ENCODE data around the gene RFC1. TPM values are rescaled to one million over a fixed set of nuclear protein-coding genes. Genes with fewer than 3 reads are reported as not detected.

Gene RFC1
- polyA plus RNA-seq, 1 donor from 2014 or later, result 20.7 TPM

DNA sequence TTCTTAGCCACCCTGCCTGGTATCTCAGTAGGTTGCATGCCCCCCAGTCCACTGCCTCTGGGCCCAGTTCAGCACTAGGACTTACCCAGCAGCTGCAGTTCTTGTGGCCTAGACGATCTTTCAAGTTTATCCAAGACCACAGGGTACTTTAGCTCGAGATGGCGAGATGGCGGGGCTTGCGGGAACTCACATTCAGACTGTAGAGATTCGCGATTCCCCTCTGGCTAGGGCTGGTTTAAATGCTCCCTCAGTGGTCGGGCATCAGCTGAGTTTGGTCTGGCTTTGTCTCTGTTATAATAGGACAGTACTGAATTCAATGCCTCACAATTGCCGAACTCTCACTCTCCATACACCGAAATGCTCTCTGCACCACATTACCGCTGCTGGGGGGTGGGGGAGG lies 18.4 kb upstream of the RFC1 start:
- TF ChIP-seq RAD21 (conservative IDR thresholded peaks at IDR 0.05) (no peak), TAF1 (IDR thresholded peaks at IDR 0.05; ENCODE audit: low read depth) (no peak), MXI1 (conservative IDR thresholded peaks at IDR 0.05; ENCODE audit: poor library complexity, severe bottlenecking) (no peak), EZH2 (IDR thresholded peaks at IDR 0.05; ENCODE audit: borderline replicate concordance, insufficient read depth, low read length, poor library complexity, severe bottlenecking) (no peak), POLR2AphosphoS5 (IDR thresholded peaks at IDR 0.05) (no peak), EP300 (conservative IDR thresholded peaks at IDR 0.05; ENCODE audit: poor library complexity, severe bottlenecking) (no peak), SMC3 (conservative IDR thresholded peaks at IDR 0.05; ENCODE audit: poor library complexity) (no peak)
- TF ChIP-seq, protein P1, sequence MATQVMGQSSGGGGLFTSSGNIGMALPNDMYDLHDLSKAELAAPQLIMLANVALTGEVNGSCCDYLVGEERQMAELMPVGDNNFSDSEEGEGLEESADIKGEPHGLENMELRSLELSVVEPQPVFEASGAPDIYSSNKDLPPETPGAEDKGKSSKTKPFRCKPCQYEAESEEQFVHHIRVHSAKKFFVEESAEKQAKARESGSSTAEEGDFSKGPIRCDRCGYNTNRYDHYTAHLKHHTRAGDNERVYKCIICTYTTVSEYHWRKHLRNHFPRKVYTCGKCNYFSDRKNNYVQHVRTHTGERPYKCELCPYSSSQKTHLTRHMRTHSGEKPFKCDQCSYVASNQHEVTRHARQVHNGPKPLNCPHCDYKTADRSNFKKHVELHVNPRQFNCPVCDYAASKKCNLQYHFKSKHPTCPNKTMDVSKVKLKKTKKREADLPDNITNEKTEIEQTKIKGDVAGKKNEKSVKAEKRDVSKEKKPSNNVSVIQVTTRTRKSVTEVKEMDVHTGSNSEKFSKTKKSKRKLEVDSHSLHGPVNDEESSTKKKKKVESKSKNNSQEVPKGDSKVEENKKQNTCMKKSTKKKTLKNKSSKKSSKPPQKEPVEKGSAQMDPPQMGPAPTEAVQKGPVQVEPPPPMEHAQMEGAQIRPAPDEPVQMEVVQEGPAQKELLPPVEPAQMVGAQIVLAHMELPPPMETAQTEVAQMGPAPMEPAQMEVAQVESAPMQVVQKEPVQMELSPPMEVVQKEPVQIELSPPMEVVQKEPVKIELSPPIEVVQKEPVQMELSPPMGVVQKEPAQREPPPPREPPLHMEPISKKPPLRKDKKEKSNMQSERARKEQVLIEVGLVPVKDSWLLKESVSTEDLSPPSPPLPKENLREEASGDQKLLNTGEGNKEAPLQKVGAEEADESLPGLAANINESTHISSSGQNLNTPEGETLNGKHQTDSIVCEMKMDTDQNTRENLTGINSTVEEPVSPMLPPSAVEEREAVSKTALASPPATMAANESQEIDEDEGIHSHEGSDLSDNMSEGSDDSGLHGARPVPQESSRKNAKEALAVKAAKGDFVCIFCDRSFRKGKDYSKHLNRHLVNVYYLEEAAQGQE (IDR thresholded peaks at IDR 0.05; ENCODE audit: borderline replicate concordance), result no peak
- TF ChIP-seq, protein P2, sequence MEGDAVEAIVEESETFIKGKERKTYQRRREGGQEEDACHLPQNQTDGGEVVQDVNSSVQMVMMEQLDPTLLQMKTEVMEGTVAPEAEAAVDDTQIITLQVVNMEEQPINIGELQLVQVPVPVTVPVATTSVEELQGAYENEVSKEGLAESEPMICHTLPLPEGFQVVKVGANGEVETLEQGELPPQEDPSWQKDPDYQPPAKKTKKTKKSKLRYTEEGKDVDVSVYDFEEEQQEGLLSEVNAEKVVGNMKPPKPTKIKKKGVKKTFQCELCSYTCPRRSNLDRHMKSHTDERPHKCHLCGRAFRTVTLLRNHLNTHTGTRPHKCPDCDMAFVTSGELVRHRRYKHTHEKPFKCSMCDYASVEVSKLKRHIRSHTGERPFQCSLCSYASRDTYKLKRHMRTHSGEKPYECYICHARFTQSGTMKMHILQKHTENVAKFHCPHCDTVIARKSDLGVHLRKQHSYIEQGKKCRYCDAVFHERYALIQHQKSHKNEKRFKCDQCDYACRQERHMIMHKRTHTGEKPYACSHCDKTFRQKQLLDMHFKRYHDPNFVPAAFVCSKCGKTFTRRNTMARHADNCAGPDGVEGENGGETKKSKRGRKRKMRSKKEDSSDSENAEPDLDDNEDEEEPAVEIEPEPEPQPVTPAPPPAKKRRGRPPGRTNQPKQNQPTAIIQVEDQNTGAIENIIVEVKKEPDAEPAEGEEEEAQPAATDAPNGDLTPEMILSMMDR (IDR thresholded peaks at IDR 0.05; ENCODE audit: poor library complexity, severe bottlenecking), result no peak
- no peak overlapping the region for H2AFZ ChIP-seq (ENCODE audit: low read depth, low read length)
- H3K9ac ChIP-seq (ENCODE audit: low read length), result no peak overlapping the region
- H4K20me1 ChIP-seq (ENCODE audit: insufficient read depth), result no peaks in the 10 kb centered on the region
- no peaks in the 10 kb centered on the region for H3K9me2 ChIP-seq (ENCODE audit: insufficient read depth, low read length)
- H3K36me3 ChIP-seq (ENCODE audit: insufficient read depth, low read length), result no peaks in the 10 kb centered on the region
- H3K79me2 ChIP-seq (replicated peaks; ENCODE audit: insufficient read depth, low read length), result no peaks in the 10 kb centered on the region
- no peak overlapping the region for H3K4me2 ChIP-seq (ENCODE audit: low read length)
- no peaks in the 10 kb centered on the region for H3K27me3 ChIP-seq (ENCODE audit: insufficient read depth, low read depth, low read length)
- no peak overlapping the region for H3K4me3 ChIP-seq (ENCODE audit: low read length)
- no peak overlapping the region for H3K27ac ChIP-seq (ENCODE audit: low read length)
- H3F3A ChIP-seq (ENCODE audit: insufficient read depth, low read length, poor library complexity, severe bottlenecking), result no peaks in the 10 kb centered on the region
- no peaks in the 10 kb centered on the region for H3K9me3 ChIP-seq (ENCODE audit: low read length)

DNA sequence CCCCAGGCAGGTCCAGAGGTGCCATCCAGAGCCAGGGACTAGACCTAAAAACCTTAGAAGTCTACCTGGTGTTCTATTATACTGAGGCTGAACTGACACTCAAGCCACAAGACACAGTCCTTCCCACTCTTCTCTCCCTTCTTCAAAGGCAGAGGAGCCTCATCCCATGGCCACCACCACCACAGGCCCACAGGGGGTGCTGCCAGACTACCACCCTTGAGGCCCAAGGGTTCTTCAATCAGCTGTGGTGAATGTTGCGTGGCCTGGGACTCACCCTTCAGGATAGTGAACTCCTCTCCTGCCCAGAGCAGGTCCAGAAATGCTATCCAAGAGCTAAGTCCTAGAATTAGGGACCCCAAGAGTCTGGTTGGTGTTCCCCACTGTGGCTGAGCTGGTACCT lies 17.5 kb upstream of the RFC1 start:
- no peak overlapping the region for H3K9ac ChIP-seq (ENCODE audit: low read length)
- no peaks in the 10 kb centered on the region for H3K9me3 ChIP-seq (ENCODE audit: low read length)
- no peaks in the 10 kb centered on the region for H4K20me1 ChIP-seq (ENCODE audit: insufficient read depth)
- H3K27ac ChIP-seq (ENCODE audit: low read length), result no peak overlapping the region
- H2AFZ ChIP-seq (ENCODE audit: low read depth, low read length), result no peak overlapping the region
- no peak overlapping the region for H3K4me3 ChIP-seq (ENCODE audit: low read length)
- H3F3A ChIP-seq (ENCODE audit: insufficient read depth, low read length, poor library complexity, severe bottlenecking), result no peaks in the 10 kb centered on the region
- no peaks in the 10 kb centered on the region for H3K27me3 ChIP-seq (ENCODE audit: insufficient read depth, low read depth, low read length)
- H3K79me2 ChIP-seq (replicated peaks; ENCODE audit: insufficient read depth, low read length), result no peaks in the 10 kb centered on the region
- TF ChIP-seq POLR2AphosphoS5 (IDR thresholded peaks at IDR 0.05) (no peak), SMC3 (conservative IDR thresholded peaks at IDR 0.05; ENCODE audit: poor library complexity) (no peak), EZH2 (IDR thresholded peaks at IDR 0.05; ENCODE audit: borderline replicate concordance, insufficient read depth, low read length, poor library complexity, severe bottlenecking) (no peak)
- TF ChIP-seq, protein P1 (IDR thresholded peaks at IDR 0.05; ENCODE audit: borderline replicate concordance), result no peak
- no peaks in the 10 kb centered on the region for H3K9me2 ChIP-seq (ENCODE audit: insufficient read depth, low read length)
- no peak overlapping the region for H3K4me2 ChIP-seq (ENCODE audit: low read length)
- no peaks in the 10 kb centered on the region for H3K36me3 ChIP-seq (ENCODE audit: insufficient read depth, low read length)

All from neural cell (in vitro differentiated cells).